ENCODE measurements around the gene PRDM2.

Gene PRDM2

GRCh38 chr1:13873032-13873431 lies 173.0 kb downstream of the PRDM2 start:
- no peak overlapping the region for H3K27ac ChIP-seq
- no peak for TF ChIP-seq ZFX (IDR thresholded peaks at IDR 0.05)
- no peak for TF ChIP-seq CTCF (conservative IDR thresholded peaks at IDR 0.05)

Measured in C4-2B (cell line).